IMR-90 (cell line): ENCODE measurements around the gene GALNT17. TPM values are rescaled to one million over a fixed set of nuclear protein-coding genes. Genes with fewer than 3 reads are reported as not detected.

Experiments
- ATAC-seq: fragments of 200-7000 bp; cut with Tn5 transposase; 2 replicates; pipeline ENCODE4 v1.9.1; 2020; ENCODE audit warnings: low read depth, mild to moderate bottlenecking, moderate library complexity
- BruUV-seq: library from RNA; stranded (reverse); fragments of 400-500 nt; replicated peaks from 2 replicates; lab custom pipeline; 2021; lab: Mats Ljungman, UMichigan
- CTCF ChIA-PET: fragments of 300-600 bp; formaldehyde crosslinking; extraction: SDS; loops from one replicate; lab custom pipeline; 2021; ENCODE audit warnings: antibody characterized with exemption; lab: Yijun Ruan, JAX
- POLR2A ChIA-PET: fragments of 300-600 bp; sonication (Branson Sonifier 250); formaldehyde crosslinking; loops from one replicate; lab custom pipeline; 2022; ENCODE audit warnings: antibody characterized with exemption; ENCODE audit not compliant: unreplicated experiment; lab: Charles Lee
- DNase-seq: peaks from one replicate; pipeline ENCODE4 v3.0.0; 2013
- H2AFZ ChIP-seq: replicated peaks from 2 replicates; pipeline ENCODE3; 2013; ENCODE audit warnings: low read length, mild to moderate bottlenecking; ENCODE audit not compliant: poor library complexity
- H2AK5ac ChIP-seq: 2 replicates; pipeline ENCODE4 v1.6.1; 2013; ENCODE audit warnings: low read depth, low read length, inconsistent platforms
- H2AK9ac ChIP-seq: replicated peaks from 2 replicates; pipeline ENCODE3; 2013; ENCODE audit warnings: mild to moderate bottlenecking, low read depth, low read length, moderate library complexity; ENCODE audit not compliant: poor library complexity
- H2BK120ac ChIP-seq: 2 replicates; pipeline ENCODE4 v1.6.1; 2013; ENCODE audit warnings: low read depth, low read length, inconsistent platforms
- H2BK15ac ChIP-seq: 3 replicates; pipeline ENCODE4 v1.6.1; 2013; ENCODE audit warnings: low read depth, low read length, inconsistent platforms
- H2BK20ac ChIP-seq: 2 replicates; pipeline ENCODE4 v1.6.1; 2013; ENCODE audit warnings: low read depth, mild to moderate bottlenecking, inconsistent platforms, low read length, moderate library complexity
- H2BK5ac ChIP-seq: 2 replicates; pipeline ENCODE4 v1.6.1; 2013; ENCODE audit warnings: mild to moderate bottlenecking, low read depth, low read length, inconsistent platforms; ENCODE audit not compliant: poor library complexity, severe bottlenecking
- H3K14ac ChIP-seq: replicated peaks from 2 replicates; pipeline ENCODE4 v1.6.1; 2013; ENCODE audit warnings: low read depth, low read length, inconsistent platforms
- H3K18ac ChIP-seq: 2 replicates; pipeline ENCODE4 v1.6.1; 2013; ENCODE audit warnings: low read depth, low read length, control low read depth
- H3K23ac ChIP-seq: 2 replicates; pipeline ENCODE4 v1.6.1; 2013; ENCODE audit warnings: low read depth, low read length, inconsistent platforms
- H3K27ac ChIP-seq: 2 replicates; pipeline ENCODE4 v1.5.1; 2013; ENCODE audit warnings: mild to moderate bottlenecking, control low read depth, low read length; ENCODE audit not compliant: insufficient read depth
- H3K27me3 ChIP-seq: 2 replicates; pipeline ENCODE4 v1.6.1; 2013; ENCODE audit warnings: low read length; ENCODE audit not compliant: control insufficient read depth, insufficient read depth
- H3K36me3 ChIP-seq: 2 replicates; pipeline ENCODE4 v1.6.1; 2013; ENCODE audit warnings: low read length, mixed read lengths; ENCODE audit not compliant: control insufficient read depth, insufficient read depth
- H3K4ac ChIP-seq: 2 replicates; pipeline ENCODE4 v1.6.1; 2013; ENCODE audit warnings: low read depth, low read length, inconsistent platforms
- H3K4me1 ChIP-seq: 2 replicates; pipeline ENCODE4 v1.6.1; 2013; ENCODE audit warnings: low read length, mixed read lengths; ENCODE audit not compliant: control insufficient read depth, insufficient read depth
- H3K4me2 ChIP-seq: 2 replicates; pipeline ENCODE4 v1.6.1; 2013; ENCODE audit warnings: low read depth, mild to moderate bottlenecking, control low read depth, low read length, moderate library complexity
- H3K4me3 ChIP-seq: 2 replicates; pipeline ENCODE4 v1.5.1; 2013; ENCODE audit warnings: low read depth, mild to moderate bottlenecking, control low read depth, low read length, moderate library complexity; ENCODE audit not compliant: insufficient read depth
- H3K56ac ChIP-seq: 2 replicates; pipeline ENCODE4 v1.6.1; 2013; ENCODE audit warnings: low read length, inconsistent platforms; ENCODE audit not compliant: insufficient read depth; ENCODE audit errors: extremely low read depth
- H3K79me1 ChIP-seq, 2 experiments: 2 replicates each; pipeline ENCODE4 v1.6.1; 2013; ENCODE audit warnings: low read length in 2 of 2, inconsistent platforms in 1 of 2, low read depth in 1 of 2
- H3K9ac ChIP-seq: 2 replicates; pipeline ENCODE4 v1.6.1; 2013; ENCODE audit warnings: low read depth, low read length, control low read depth
- H3K9me1 ChIP-seq: 2 replicates; pipeline ENCODE4 v1.6.1; 2013; ENCODE audit warnings: low read length, inconsistent platforms; ENCODE audit not compliant: insufficient read depth
- H3K9me3 ChIP-seq: 2 replicates; pipeline ENCODE4 v1.6.1; 2013; ENCODE audit warnings: low read length; ENCODE audit not compliant: control insufficient read depth, insufficient read depth
- H4K20me1 ChIP-seq: 2 replicates; pipeline ENCODE4 v1.6.1; 2013; ENCODE audit warnings: low read length, inconsistent platforms; ENCODE audit not compliant: insufficient read depth
- H4K5ac ChIP-seq: 2 replicates; pipeline ENCODE4 v1.6.1; 2013; ENCODE audit warnings: mild to moderate bottlenecking, low read depth, low read length, control low read depth
- H4K8ac ChIP-seq, 2 experiments: 2 replicates each; pipeline ENCODE4 v1.6.1; 2013; ENCODE audit warnings: low read depth in 2 of 2, low read length in 2 of 2, control low read depth in 1 of 2, inconsistent platforms in 1 of 2
- H4K91ac ChIP-seq: 2 replicates; pipeline ENCODE4 v1.6.1; 2013; ENCODE audit warnings: low read depth, low read length, inconsistent platforms; ENCODE audit not compliant: insufficient read depth
- BHLHE40 ChIP-seq: fragments of 150-350 bp; IDR thresholded peaks from 2 replicates; pipeline ENCODE4 v1.6.1; 2016; ENCODE audit warnings: mild to moderate bottlenecking, low read depth, low read length
- CHD1 ChIP-seq: IDR thresholded peaks from 2 replicates; pipeline ENCODE4 v1.6.1; 2012; ENCODE audit warnings: low read depth, low read length, improper control_type of control experiment
- FOS ChIP-seq: fragments of 150-350 bp; IDR thresholded peaks from 2 replicates; pipeline ENCODE4 v1.6.1; 2016; ENCODE audit warnings: low read depth, low read length
- MAFK ChIP-seq: IDR thresholded peaks from 2 replicates; pipeline ENCODE4 v1.6.1; 2012; ENCODE audit warnings: low read depth, low read length, improper control_type of control experiment
- MAZ ChIP-seq: IDR thresholded peaks from 2 replicates; pipeline ENCODE4 v1.6.1; 2012; ENCODE audit warnings: low read depth, mild to moderate bottlenecking, low read length, improper control_type of control experiment, moderate library complexity, borderline replicate concordance
- MXI1 ChIP-seq: IDR thresholded peaks from 2 replicates; pipeline ENCODE4 v1.6.1; 2012; ENCODE audit warnings: low read depth, mild to moderate bottlenecking, low read length, moderate library complexity, borderline replicate concordance
- NFE2L2 ChIP-seq: fragments of 150-350 bp; IDR thresholded peaks from 2 replicates; pipeline ENCODE4 v1.6.1; 2016; ENCODE audit warnings: low read depth, mild to moderate bottlenecking, low read length
- POLR2A ChIP-seq: IDR thresholded peaks from 2 replicates; pipeline ENCODE4 v1.6.1; 2012; ENCODE audit warnings: mild to moderate bottlenecking, low read depth, low read length
- RCOR1 ChIP-seq: IDR thresholded peaks from 2 replicates; pipeline ENCODE4 v1.6.1; 2012; ENCODE audit warnings: mild to moderate bottlenecking, low read length, improper control_type of control experiment; ENCODE audit not compliant: insufficient replicate concordance
- RFX5 ChIP-seq: IDR thresholded peaks from 2 replicates; pipeline ENCODE4 v1.8.0; 2012; ENCODE audit warnings: low read depth, mild to moderate bottlenecking, low read length, moderate library complexity
- SMC3 ChIP-seq: fragments of 150-350 bp; IDR thresholded peaks from 2 replicates; pipeline ENCODE4 v1.6.1; 2016; ENCODE audit warnings: low read depth, mild to moderate bottlenecking, antibody characterized with exemption, low read length, moderate library complexity
- dilution Hi-C: fragments of 300-500 bp; cut with HindIII; formaldehyde crosslinking; loops from one replicate; pipeline ENCODE4 v1.14.3; 2018; ENCODE audit warnings: low sequenced_read_pairs; ENCODE audit not compliant: unreplicated experiment
- in situ Hi-C: fragments of 300-500 bp; cut with MboI; formaldehyde crosslinking; loops from 3 replicates; pipeline ENCODE4 v1.14.3; 2019; ENCODE audit warnings: low sequenced_read_pairs, inconsistent platforms, mixed read lengths
- intact Hi-C: fragments of 100-400 bp; cut with micrococcal nuclease; formaldehyde crosslinking; loops from 2 replicates; pipeline ENCODE4 v1.10.0; 2022
- polyA plus RNA-seq, 3 experiments: library from polyadenylated mRNA; depleted of rRNA; stranded (reverse); fragments of >200 nt; gene quantifications; 2 replicates each; pipeline ENCODE4 v1.2.3, GENCODE V29; 2012; ENCODE audit warnings: low replicate concordance in 1 of 3
- total RNA-seq: library from RNA; depleted of rRNA; stranded (reverse); fragments of >200 nt; gene quantifications from 2 replicates; pipeline ENCODE4 v1.2.3, GENCODE V29; 2012
- TF ChIP-seq, protein P1 (sequence below): fragments of 150-350 bp; IDR thresholded peaks from 2 replicates; pipeline ENCODE4 v1.6.1; 2016; ENCODE audit warnings: low read depth, mild to moderate bottlenecking, low read length, moderate library complexity, borderline replicate concordance
- TF ChIP-seq, protein P2 (sequence below): fragments of 150-350 bp; IDR thresholded peaks from 2 replicates; pipeline ENCODE4 v1.6.1; 2017; ENCODE audit warnings: mild to moderate bottlenecking, antibody characterized with exemption, low read length, low read depth
- TF ChIP-seq, protein P3 (sequence below): conservative IDR thresholded peaks from 2 replicates; pipeline ENCODE4 v1.5.1; 2012; ENCODE audit warnings: mild to moderate bottlenecking, low read depth, low read length, improper control_type of control experiment

GALNT17 gene
- total and polyA plus RNA-seq, 2 of the 4 experiments (the other 2 are of a cell fraction): not detected

DNA sequence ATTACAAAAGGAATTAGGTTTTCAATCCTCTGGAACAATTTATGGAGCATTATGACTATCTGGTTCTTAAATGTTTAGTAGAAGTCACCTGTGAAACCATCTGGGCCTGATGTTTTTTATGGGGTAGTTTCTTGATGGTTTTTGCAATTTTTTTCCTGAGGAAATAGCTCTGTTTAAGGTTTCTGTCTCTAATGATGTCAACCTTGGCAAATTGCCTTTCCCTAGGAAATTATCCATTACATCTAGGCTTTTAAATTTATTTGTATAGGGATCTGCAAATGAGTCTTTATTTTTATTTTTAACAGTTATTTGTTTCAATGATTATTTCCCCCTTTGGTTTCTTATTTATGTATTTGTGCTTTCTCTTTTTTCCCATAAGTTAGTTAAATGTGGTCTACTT is 222.8 kb downstream of the GALNT17 start:
- no peak overlapping the region for H3K56ac ChIP-seq
- no peak overlapping the region for H3K18ac ChIP-seq
- no peak overlapping the region for H2BK120ac ChIP-seq
- H4K8ac ChIP-seq: no peak overlapping the region
- H3K79me1 ChIP-seq: no peaks in the 10 kb centered on the region
- no peak overlapping the region for H2BK15ac ChIP-seq
- no peak overlapping the region for H3K9ac ChIP-seq
- no peak overlapping the region for H3K4ac ChIP-seq
- H3K23ac ChIP-seq: no peak overlapping the region
- H3K4me3 ChIP-seq: no peak overlapping the region
- no peaks in the 10 kb centered on the region for H3K9me1 ChIP-seq
- CTCF ChIA-PET: no interaction called here
- DNase-seq (no peak), ATAC-seq (no peak)
- no peak overlapping the region for H3K27ac ChIP-seq
- H2AK5ac ChIP-seq: no peak overlapping the region
- H4K91ac ChIP-seq: no peak overlapping the region
- POLR2A ChIA-PET: no interaction called here
- no peak overlapping the region for H3K14ac ChIP-seq
- intact Hi-C loops: no loop called here
- no TSS peak for BruUV-seq
- no peak overlapping the region for H2BK5ac ChIP-seq
- dilution Hi-C loops: no loop called here
- no peaks in the 10 kb centered on the region for H3K36me3 ChIP-seq
- H3K4me1 ChIP-seq: no peaks in the 10 kb centered on the region
- H3K27me3 ChIP-seq: no peaks in the 10 kb centered on the region
- no peak overlapping the region for H2AK9ac ChIP-seq
- H4K5ac ChIP-seq: no peak overlapping the region
- H2AFZ ChIP-seq: no peak overlapping the region
- H4K20me1 ChIP-seq: no peaks in the 10 kb centered on the region
- no peak overlapping the region for H2BK20ac ChIP-seq
- H3K9me3 ChIP-seq: peaks cover 12% of the 10 kb centered on the region
- no peak overlapping the region for H3K4me2 ChIP-seq
- TF ChIP-seq, protein P1, sequence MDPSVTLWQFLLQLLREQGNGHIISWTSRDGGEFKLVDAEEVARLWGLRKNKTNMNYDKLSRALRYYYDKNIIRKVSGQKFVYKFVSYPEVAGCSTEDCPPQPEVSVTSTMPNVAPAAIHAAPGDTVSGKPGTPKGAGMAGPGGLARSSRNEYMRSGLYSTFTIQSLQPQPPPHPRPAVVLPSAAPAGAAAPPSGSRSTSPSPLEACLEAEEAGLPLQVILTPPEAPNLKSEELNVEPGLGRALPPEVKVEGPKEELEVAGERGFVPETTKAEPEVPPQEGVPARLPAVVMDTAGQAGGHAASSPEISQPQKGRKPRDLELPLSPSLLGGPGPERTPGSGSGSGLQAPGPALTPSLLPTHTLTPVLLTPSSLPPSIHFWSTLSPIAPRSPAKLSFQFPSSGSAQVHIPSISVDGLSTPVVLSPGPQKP: no peak
- TF ChIP-seq BHLHE40 (no peak), RCOR1 (no peak), RFX5 (no peak), MAFK (no peak), POLR2A (no peak), MAZ (no peak), CHD1 (no peak), SMC3 (no peak), NFE2L2 (no peak), FOS (no peak), MXI1 (no peak)
- TF ChIP-seq, protein P2, sequence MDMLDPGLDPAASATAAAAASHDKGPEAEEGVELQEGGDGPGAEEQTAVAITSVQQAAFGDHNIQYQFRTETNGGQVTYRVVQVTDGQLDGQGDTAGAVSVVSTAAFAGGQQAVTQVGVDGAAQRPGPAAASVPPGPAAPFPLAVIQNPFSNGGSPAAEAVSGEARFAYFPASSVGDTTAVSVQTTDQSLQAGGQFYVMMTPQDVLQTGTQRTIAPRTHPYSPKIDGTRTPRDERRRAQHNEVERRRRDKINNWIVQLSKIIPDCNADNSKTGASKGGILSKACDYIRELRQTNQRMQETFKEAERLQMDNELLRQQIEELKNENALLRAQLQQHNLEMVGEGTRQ: no peak
- TF ChIP-seq, protein P3, sequence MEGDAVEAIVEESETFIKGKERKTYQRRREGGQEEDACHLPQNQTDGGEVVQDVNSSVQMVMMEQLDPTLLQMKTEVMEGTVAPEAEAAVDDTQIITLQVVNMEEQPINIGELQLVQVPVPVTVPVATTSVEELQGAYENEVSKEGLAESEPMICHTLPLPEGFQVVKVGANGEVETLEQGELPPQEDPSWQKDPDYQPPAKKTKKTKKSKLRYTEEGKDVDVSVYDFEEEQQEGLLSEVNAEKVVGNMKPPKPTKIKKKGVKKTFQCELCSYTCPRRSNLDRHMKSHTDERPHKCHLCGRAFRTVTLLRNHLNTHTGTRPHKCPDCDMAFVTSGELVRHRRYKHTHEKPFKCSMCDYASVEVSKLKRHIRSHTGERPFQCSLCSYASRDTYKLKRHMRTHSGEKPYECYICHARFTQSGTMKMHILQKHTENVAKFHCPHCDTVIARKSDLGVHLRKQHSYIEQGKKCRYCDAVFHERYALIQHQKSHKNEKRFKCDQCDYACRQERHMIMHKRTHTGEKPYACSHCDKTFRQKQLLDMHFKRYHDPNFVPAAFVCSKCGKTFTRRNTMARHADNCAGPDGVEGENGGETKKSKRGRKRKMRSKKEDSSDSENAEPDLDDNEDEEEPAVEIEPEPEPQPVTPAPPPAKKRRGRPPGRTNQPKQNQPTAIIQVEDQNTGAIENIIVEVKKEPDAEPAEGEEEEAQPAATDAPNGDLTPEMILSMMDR: no peak
- in situ Hi-C loops: no loop called here
